Eye (tissue), 1 donor: ENCODE results near the gene SLC27A4.

Experiments
- DNase-seq: peaks from one replicate; pipeline ENCODE4 v3.0.0-alpha.2; 2015

The SLC27A4 gene

GRCh38 chr9:128392302-128393144 is 52.2 kb downstream of the SLC27A4 start:
- peak; percentile 56 for DNase-seq

GRCh38 chr9:128393145-128393775 is 52.9 kb downstream of the SLC27A4 start:
- peak; percentile 66 for DNase-seq

GRCh38 chr9:128393970-128394369 is 53.6 kb downstream of the SLC27A4 start:
- DNase-seq = no peak

- no peak for DNase-seq
These were observed 54.2 kb downstream of the SLC27A4 start for GRCh38 chr9:128394379-128395168.

- no peak for DNase-seq
These were observed 56.8 kb downstream of the SLC27A4 start for GRCh38 chr9:128396970-128397613.

- no peak for DNase-seq
These were observed 57.5 kb downstream of the SLC27A4 start for GRCh38 chr9:128397831-128398230.

GRCh38 chr9:128399861-128400260 is 59.5 kb downstream of the SLC27A4 start:
- DNase-seq = no peak

- no peak for DNase-seq
These were observed 64.2 kb downstream of the SLC27A4 start for GRCh38 chr9:128404560-128404959.

GRCh38 chr9:128405077-128405779 is 64.9 kb downstream of the SLC27A4 start:
- DNase-seq = no peak

- no peak for DNase-seq
These were observed 65.4 kb downstream of the SLC27A4 start for GRCh38 chr9:128405780-128406171.

- DNase-seq = no peak
These were observed 66.6 kb downstream of the SLC27A4 start for GRCh38 chr9:128406848-128407391.

- DNase-seq = peak; percentile 37
These were observed 68.7 kb downstream of the SLC27A4 start for GRCh38 chr9:128408963-128409431.

GRCh38 chr9:128409450-128409849 is 69.1 kb downstream of the SLC27A4 start:
- DNase-seq = no peak

GRCh38 chr9:128409978-128410377 is 69.7 kb downstream of the SLC27A4 start:
- DNase-seq = peak; percentile 28
